A673 (cell line): ENCODE measurements around the gene ZFAND4.

ENCODE experiments used
- CTCF ChIP-seq: fragments of 300-800, 200-600 bp; sonication (generic); conservative IDR thresholded peaks from 2 replicates; pipeline ENCODE4 v1.5.1; 2017; ENCODE audit warnings: low read depth, mild to moderate bottlenecking, antibody characterized with exemption, low read length, moderate library complexity, mixed read lengths
- EZH2 ChIP-seq: fragments of 200-600 bp; sonication (generic); IDR thresholded peaks from 2 replicates; pipeline ENCODE4 v1.6.1; 2017; ENCODE audit warnings: borderline replicate concordance, low read depth, mild to moderate bottlenecking, mixed read lengths, antibody characterized with exemption, low read length; ENCODE audit not compliant: poor library complexity, severe bottlenecking

DNA sequence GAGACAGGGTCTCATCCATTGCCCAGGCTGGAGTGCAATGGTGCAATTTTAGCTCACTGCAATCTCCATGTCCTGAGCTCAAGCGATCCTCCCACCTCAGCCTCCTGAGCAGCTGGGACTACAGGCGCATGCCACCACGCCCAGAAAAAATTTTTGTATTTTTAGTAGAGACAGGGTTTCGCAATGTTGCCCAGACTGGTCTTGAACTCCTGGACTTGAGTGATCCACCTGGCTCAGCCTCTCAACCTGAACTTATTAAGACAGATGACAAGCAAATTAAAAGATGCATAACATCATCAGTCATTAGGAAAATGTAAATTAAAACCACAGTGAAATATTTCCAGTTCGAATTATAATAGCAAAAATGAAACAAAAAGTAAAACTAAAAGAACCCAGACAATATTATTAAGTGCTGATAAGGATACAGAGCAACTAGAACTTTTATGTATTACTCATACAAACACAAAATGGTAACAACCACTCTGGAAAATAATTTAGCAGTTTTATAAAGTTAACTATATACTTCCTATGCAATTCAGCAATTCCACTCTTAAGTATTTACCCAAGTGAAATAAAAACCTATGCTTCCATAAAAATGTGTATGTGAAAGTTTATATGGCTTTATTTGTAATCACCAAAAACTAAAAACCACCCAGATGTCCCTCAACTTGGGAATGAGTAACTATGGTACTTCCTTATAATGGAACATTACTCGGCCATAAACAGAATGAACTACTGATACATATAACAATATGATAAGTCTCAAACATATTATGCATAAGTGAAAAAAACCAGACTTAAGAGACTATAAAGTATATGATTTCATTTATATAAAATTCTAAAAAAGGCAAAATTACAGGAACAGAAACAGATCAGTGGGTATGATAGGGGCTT is 15.3 kb downstream of the ZFAND4 start:
- TF ChIP-seq CTCF, result no peak
- TF ChIP-seq EZH2, result no peak
